HUES6 (cell line): ENCODE data around the gene DUXB.

Source experiments
- H3K27ac ChIP-seq: 2 replicates; pipeline ENCODE4 v1.7.0; 2013; ENCODE audit warnings: low read depth, mild to moderate bottlenecking, low read length, inconsistent platforms
- H3K27me3 ChIP-seq: 2 replicates; pipeline ENCODE4 v1.6.1; 2013; ENCODE audit warnings: low read length; ENCODE audit not compliant: control insufficient read depth, insufficient read depth
- H3K36me3 ChIP-seq: 2 replicates; pipeline ENCODE4 v1.6.1; 2013; ENCODE audit warnings: low read length; ENCODE audit not compliant: control insufficient read depth, insufficient read depth
- H3K4me1 ChIP-seq: 2 replicates; pipeline ENCODE4 v1.6.1; 2013; ENCODE audit warnings: low read length; ENCODE audit not compliant: control insufficient read depth, insufficient read depth
- H3K4me3 ChIP-seq: 2 replicates; pipeline ENCODE4 v1.5.1; 2013; ENCODE audit warnings: low read depth, low read length
- H3K9ac ChIP-seq: one replicate; pipeline ENCODE4 v1.6.1; 2013; ENCODE audit warnings: mild to moderate bottlenecking, low read length
- H3K9me3 ChIP-seq: 2 replicates; pipeline ENCODE4 v1.6.1; 2013; ENCODE audit warnings: low read depth, low read length; ENCODE audit not compliant: control insufficient read depth, insufficient read depth

DUXB gene

DNA sequence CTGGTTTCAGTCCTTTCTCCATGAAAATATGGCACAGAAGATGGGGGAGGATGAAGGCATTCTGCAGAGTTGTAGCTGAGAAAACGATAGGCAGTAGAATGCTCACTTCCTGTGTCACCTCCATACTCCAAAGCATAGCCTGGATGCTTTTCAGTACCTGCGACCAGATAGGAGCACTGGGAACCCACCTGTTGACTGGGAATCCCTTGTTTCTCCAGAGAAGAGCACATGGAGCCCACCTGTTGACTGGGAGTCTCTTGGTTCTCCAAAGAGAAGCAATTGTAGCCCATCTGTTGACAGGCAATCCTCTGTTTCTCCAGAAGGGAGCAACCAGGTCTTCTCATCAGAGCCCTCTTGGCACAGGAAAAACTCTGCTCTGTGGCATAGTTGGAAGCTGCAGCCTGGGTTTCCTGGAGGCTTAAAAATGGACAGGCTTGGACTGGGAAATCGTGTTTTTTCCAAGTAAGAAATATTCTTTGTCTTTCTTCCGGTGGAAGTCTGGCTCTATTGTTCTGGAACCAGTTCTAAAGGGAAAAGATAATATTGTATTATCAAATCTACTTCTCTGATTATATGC, 40.4 kb downstream of the DUXB start:
- peaks cover 29% of the 10 kb centered on the region for H3K36me3 ChIP-seq
- no peaks in the 10 kb centered on the region for H3K27me3 ChIP-seq
- no peak overlapping the region for H3K27ac ChIP-seq
- no peaks in the 10 kb centered on the region for H3K4me1 ChIP-seq
- H3K9ac ChIP-seq: no peak overlapping the region
- no peak overlapping the region for H3K4me3 ChIP-seq
- H3K9me3 ChIP-seq: no peaks in the 10 kb centered on the region

DNA sequence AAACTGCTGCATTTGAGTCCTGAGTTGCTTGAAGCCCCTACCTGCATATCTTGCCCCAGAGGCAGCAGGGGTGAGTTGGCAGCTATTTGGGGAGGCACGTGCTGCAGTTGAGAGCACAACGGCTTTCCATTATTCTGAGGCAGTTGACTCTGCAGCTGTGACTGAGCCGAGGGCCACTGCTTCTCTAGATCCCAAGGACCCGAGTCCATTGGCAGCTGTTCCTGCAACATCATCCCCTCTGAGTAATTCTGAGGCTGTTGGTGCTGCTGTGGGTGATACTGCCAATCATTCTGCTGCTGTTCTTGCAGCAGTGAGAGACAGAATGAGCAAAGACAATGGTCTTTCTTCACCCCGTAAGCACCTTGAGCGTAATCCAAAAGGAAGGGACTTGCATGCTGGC, 40.9 kb downstream of the DUXB start:
- Histone ChIP-seq H3K9me3 (no peaks in the 10 kb centered on the region), H3K9ac (no peak overlapping the region), H3K27ac (no peak overlapping the region), H3K4me3 (no peak overlapping the region), H3K27me3 (no peaks in the 10 kb centered on the region), H3K36me3 (peaks cover 34% of the 10 kb centered on the region), H3K4me1 (no peaks in the 10 kb centered on the region)

DNA sequence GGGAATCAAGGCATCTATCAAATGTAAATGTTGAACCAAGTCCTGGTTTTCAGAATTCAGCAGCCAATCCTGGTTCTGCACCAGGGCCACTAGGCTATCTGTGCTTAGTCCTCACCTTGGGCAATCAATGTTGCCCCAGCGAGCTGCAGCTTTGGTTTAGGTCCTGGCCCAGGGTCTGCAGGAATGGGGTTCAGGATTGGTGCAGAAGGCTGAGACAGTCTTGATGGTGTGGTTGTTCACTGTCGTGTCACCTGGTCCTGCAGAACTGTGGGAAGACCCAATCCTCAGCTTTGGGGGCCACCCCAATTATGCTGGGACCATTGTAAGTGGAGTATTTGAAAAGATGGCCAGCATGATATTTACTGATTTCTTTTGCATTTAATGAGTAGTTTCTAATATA, 43.1 kb downstream of the DUXB start:
- H3K27ac ChIP-seq: no peak overlapping the region
- H3K27me3 ChIP-seq: no peaks in the 10 kb centered on the region
- no peaks in the 10 kb centered on the region for H3K9me3 ChIP-seq
- H3K4me3 ChIP-seq: no peak overlapping the region
- peaks cover 47% of the 10 kb centered on the region for H3K36me3 ChIP-seq
- H3K9ac ChIP-seq: no peak overlapping the region
- H3K4me1 ChIP-seq: no peaks in the 10 kb centered on the region

DNA sequence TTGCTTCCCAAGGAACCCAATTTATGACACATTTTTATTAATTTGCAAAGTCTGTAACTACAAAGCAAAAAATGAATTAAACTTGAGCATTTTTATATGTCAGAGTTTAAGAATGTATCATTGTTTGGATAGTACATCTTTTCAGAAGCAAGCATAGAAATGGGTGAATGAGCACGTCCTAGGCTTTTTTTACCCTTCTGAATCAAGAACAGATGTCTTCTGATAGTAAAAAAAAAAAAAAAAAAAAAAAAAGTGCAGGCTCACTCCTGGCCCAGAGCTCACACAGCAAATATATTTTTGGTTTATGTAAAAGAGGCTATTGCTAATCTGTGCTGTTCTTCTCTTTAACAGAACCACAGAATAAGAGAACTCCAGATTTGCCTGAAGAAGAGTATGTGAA, 47.3 kb downstream of the DUXB start:
- Histone ChIP-seq H3K4me1 (peaks cover 8% of the 10 kb centered on the region), H3K4me3 (no peak overlapping the region), H3K27me3 (no peaks in the 10 kb centered on the region), H3K9me3 (no peaks in the 10 kb centered on the region), H3K36me3 (peaks cover 47% of the 10 kb centered on the region), H3K27ac (no peak overlapping the region), H3K9ac (no peak overlapping the region)

DNA sequence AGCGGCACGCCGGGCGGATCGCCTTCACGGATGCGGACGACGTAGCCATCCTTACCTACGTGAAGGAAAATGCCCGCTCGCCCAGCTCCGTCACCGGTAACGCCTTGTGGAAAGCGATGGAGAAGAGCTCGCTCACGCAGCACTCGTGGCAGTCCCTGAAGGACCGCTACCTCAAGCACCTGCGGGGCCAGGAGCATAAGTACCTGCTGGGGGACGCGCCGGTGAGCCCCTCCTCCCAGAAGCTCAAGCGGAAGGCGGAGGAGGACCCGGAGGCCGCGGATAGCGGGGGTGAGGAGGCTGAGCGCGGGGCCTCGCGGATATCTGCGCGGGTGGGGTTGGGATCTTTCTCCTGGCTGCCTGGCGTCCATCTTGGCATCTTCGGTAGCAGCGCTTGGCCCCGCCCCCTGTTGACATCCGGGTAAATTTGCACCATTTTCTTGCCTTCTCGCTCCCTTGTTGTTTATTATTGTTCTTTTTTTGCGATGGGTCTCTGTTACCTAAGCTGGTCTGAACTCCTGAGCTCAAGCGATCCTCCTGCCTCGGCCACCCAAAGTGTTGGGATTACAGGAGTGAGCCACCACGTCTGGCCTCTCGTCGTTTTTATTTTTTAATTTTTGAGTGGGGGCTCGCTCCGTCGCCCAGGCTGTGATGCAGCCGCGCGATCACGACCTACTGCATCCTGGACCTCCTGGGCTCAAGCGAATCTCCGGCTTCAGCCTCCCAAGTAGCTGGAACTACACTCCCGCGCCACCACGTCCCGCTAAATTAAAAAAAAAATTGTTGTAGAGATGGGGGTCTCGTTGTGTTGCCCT, 52.8 kb downstream of the DUXB start:
- H3K9me3 ChIP-seq: no peaks in the 10 kb centered on the region
- peaks cover 21% of the 10 kb centered on the region for H3K36me3 ChIP-seq
- peak overlapping the region; percentile 92 for H3K9ac ChIP-seq
- H3K4me3 ChIP-seq: peak overlapping the region; percentile 91
- no peaks in the 10 kb centered on the region for H3K27me3 ChIP-seq
- peaks cover 11% of the 10 kb centered on the region for H3K4me1 ChIP-seq
- H3K27ac ChIP-seq: peak overlapping the region; percentile 80; the same call in 1 of the 2 replicates

DNA sequence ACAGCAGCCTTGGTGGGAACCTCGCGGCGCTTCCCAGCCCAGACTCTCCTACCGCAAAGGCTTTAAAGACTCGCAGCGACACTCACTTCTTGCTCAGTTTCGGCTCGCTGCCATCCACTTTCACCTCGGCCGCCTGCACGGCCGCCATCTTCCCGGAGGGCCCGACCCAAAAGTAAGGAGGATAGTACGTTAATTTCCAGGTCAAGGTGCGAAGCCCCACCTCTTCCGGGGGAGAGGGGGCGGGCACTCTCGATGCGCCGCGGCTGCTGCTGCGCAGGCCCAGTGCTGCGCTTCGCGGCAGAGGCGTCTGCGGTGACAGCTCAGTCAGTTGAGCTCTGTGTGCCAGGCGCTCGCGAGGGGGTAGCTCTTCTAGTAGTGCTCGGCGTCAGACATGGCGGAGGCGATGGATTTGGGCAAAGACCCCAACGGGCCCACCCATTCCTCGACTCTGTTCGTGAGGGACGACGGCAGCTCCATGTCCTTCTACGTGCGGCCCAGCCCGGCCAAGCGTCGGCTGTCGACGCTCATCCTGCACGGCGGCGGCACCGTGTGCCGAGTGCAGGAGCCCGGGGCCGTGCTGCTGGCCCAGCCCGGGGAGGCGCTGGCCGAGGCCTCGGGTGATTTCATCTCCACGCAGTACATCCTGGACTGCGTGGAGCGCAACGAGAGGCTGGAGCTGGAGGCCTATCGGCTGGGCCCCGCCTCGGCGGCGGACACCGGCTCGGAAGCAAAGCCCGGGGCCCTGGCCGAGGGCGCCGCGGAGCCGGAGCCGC, 53.6 kb downstream of the DUXB start, which contains the start of the genes KARS1 and TERF2IP:
KARS1 (minus strand) TSS at position 174 of the 773 bp plus-strand sequence; CDS start at position 148, 26 bp downstream.
TERF2IP (plus strand) TSS at position 282 of the 773 bp plus-strand sequence; CDS start at position 392, 110 bp downstream.
- H3K36me3 ChIP-seq: peaks cover 25% of the 10 kb centered on the region
- peak within 1 kb of the TSS; percentile 95 for H3K9ac ChIP-seq
- H3K4me3 ChIP-seq: peak within 1 kb of the TSS; percentile 91
- H3K27me3 ChIP-seq: no peaks in the 10 kb centered on the region
- H3K9me3 ChIP-seq: no peaks in the 10 kb centered on the region
- H3K27ac ChIP-seq: peak within 1 kb of the TSS; percentile 80
- H3K4me1 ChIP-seq: peaks cover 11% of the 10 kb centered on the region

DNA sequence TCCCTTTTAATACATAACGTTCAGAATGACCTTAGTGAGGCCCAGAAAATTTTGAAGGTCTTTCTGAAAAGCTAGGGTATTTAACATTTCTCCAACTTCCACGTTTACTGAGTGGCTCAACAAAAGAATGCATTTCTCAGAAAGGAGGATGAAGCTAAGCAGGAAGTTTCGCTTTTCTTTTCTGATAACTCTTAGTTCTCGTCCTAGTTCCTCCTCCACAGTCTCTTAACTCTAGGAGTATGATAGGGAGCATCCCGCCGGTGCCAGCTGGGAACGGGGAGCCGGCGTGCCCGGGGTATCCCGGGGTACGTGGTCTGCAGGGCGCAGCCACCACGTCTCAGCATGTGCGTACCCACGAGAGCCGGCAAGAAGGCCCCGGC, 54.2 kb downstream of the DUXB start:
- H3K27ac ChIP-seq: peak overlapping the region; percentile 79
- peaks cover 11% of the 10 kb centered on the region for H3K4me1 ChIP-seq
- H3K9me3 ChIP-seq: no peaks in the 10 kb centered on the region
- peaks cover 30% of the 10 kb centered on the region for H3K36me3 ChIP-seq
- peak overlapping the region; percentile 95 for H3K9ac ChIP-seq
- peak overlapping the region; percentile 91 for H3K4me3 ChIP-seq
- H3K27me3 ChIP-seq: no peaks in the 10 kb centered on the region

DNA sequence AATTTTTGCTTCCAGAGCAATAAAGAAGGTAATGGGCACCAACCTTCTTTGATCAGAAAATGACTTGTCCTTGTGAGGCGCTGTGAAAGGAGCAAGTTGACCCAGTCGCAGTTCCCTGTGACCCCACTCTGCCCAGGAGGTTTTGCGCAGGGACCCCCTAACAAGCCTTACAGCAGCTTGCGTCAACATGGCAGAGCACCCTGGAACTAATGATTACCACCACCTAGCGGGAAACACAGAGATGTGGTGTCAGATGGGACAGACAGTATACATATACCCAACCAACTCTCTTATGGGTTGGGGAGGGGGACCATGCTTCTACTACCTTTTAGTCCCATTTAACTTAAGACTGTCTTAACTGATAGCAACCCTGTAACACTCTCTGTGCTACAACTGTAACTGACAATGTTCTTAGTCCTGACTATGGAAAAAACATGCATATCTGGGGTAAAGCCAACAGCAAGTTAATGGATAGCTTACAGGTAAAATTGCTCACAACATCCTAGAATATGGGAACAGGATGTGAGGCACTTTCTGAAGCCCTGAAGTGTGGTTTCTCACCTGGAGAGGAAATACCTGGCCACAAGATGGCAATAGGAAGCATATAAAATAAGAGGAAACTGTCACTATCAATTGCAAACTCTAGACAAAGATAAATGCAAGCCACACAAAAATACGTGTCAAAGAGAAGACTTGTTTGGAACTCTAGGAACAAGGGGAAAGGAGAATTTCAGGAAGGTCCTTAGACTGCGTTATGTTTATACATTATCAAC, 56.8 kb downstream of the DUXB start:
- H3K36me3 ChIP-seq: peaks cover 54% of the 10 kb centered on the region
- no peak overlapping the region for H3K9ac ChIP-seq

More for the DNA sequence above, 56.8 kb downstream of the DUXB start:
- Histone ChIP-seq H3K27ac (no peak overlapping the region), H3K9me3 (no peaks in the 10 kb centered on the region), H3K27me3 (no peaks in the 10 kb centered on the region), H3K4me3 (0 out of 2 replicates have a peak overlapping the region, but pooled peaks have one; percentile 7), H3K4me1 (0 out of 2 replicates have a peak, but pooled peaks cover 3% of the 10 kb centered on the region)
